ENCODE results near the gene CGB1. TPM values are rescaled to one million over a fixed set of nuclear protein-coding genes. Genes with fewer than 3 reads are reported as not detected.

Gene CGB1
- total and polyA plus RNA-seq, 9 of the 15 experiments (the other 6 are each of a cell fraction or from before 2014, with no cell fraction given) = not detected

- no peak for TF ChIP-seq TCF7L2 (IDR thresholded peaks at IDR 0.05; ENCODE audit: low read depth, low read length)
These were observed 29.3 kb upstream of the CGB1 start (continued) for GRCh38 chr19:49065905-49066512.

GRCh38 chr19:49064768-49065611 lies 28.3 kb upstream of the CGB1 start, which contains the start of gene NTF4:
NTF4 (minus strand) TSS chr19:49064818; CDS start chr19:49061997, 2,821 bp downstream.
- DNase-seq (ENCODE audit: extremely low read depth in 1 of 4, low spot score in 3 of 4) (peak; percentile 41 to 74 (median 60)), FAIRE-seq (no peak), ATAC-seq (peak; percentile 86)
- Histone ChIP-seq H3K27me3 (ENCODE audit: control insufficient read depth in 2 of 2, insufficient read depth in 2 of 2, low read length in 2 of 2) (peaks cover 26 to 61% of the 10 kb centered on the region in 2 experiments; a peak in 4 of 5 replicates), H3K4me2 (ENCODE audit: insufficient read depth, low read length) (no peak within 1 kb of the TSS), H2AFZ (ENCODE audit: low read depth, low read length) (no peak within 1 kb of the TSS), H3K9me3 (replicated peaks; ENCODE audit: control insufficient read depth, insufficient read depth, low read depth, low read length) (no peaks in the 10 kb centered on the region), H3K9ac (ENCODE audit: insufficient read depth in 1 of 2, low read depth in 2 of 2, low read length in 2 of 2) (peak within 1 kb of the TSS in 1 of 2 experiments; percentile 64; a peak in 2 of 4 replicates), H3K36me3 (ENCODE audit: control insufficient read depth, insufficient read depth, low read length) (no peaks in the 10 kb centered on the region), H3K4me1 (replicated peaks in 1 of 2; ENCODE audit: control insufficient read depth in 2 of 2, insufficient read depth in 2 of 2, low read length in 2 of 2) (peaks cover 0 to 25% of the 10 kb centered on the region in 2 experiments; a peak in 4 of 5 replicates), H3K79me2 (ENCODE audit: control insufficient read depth, insufficient read depth, low read length) (no peaks in the 10 kb centered on the region), H3K27ac (ENCODE audit: extremely low read depth, low read depth, low read length) (no peak within 1 kb of the TSS), H4K20me1 (replicated peaks; ENCODE audit: control insufficient read depth, insufficient read depth, low read length) (no peaks in the 10 kb centered on the region), H3K9me1 (ENCODE audit: control insufficient read depth, insufficient read depth, low read length) (no peaks in the 10 kb centered on the region), H3K4me3 (no peak within 1 kb of the TSS)
- WGBS (ENCODE audit: insufficient coverage, low coverage, missing lambda C conversion rate) = 3% methylated on average over 11 of the region's 53 CpGs
- intact Hi-C loops (cut with micrococcal nuclease) = no loop called here
- POLR2A ChIA-PET = interaction anchor here (0.6 to 1.2 kb wide), 2 partner anchors 99 to 150 kb away, joined by 3 read pairs; partner anchors contain the start of gene FTL
- CTCF ChIA-PET (ENCODE audit: low intra/inter-chr PET ratio) = interaction anchor here (0.7 kb wide), 1 partner anchor 148 kb away, joined by 8 read pairs; no protein-coding TSS in a partner anchor
- in situ Hi-C loops (cut with MboI) = no loop called here
- no TSS peak for BruUV-seq (replicated peaks)
- TF ChIP-seq DEAF1 (CRISPR knock-in tag; IDR thresholded peaks at IDR 0.05) (no peak), PRPF4 (IDR thresholded peaks at IDR 0.05; ENCODE audit: insufficient read depth, low read depth, low read length, poor library complexity, severe bottlenecking) (no peak), UBTF (IDR thresholded peaks at IDR 0.05; ENCODE audit: borderline replicate concordance in 1 of 2, low read depth in 2 of 2, low read length in 2 of 2) (0 out of 4 replicates have a peak, but pooled peaks of 1 of the 2 experiments have one; percentile 72), E2F4 (CRISPR knock-in tag; IDR thresholded peaks at IDR 0.05; ENCODE audit: low read depth) (no peak), CTCF (IDR thresholded peaks at IDR 0.05 in 2 of 3, conservative IDR thresholded peaks at IDR 0.05 in 1 of 3; ENCODE audit: insufficient read depth in 2 of 3, low read depth in 1 of 3, low read length in 3 of 3) (peak in 1 of 3 experiments; percentile 16; a peak in 1 of 6 replicates), BRCA1 (IDR thresholded peaks at IDR 0.05) (no peak), BRCA1 (CRISPR knock-in tag; IDR thresholded peaks at IDR 0.05) (no peak)

Data from K562 (cell line).